NCI-H345 (cell line): Measurements from ENCODE around the gene BAHD1.

Source experiments
- DNase-seq: peaks from one replicate; lab custom pipeline; 2025; lab: John Stamatoyannopoulos, UW

BAHD1 gene

DNA sequence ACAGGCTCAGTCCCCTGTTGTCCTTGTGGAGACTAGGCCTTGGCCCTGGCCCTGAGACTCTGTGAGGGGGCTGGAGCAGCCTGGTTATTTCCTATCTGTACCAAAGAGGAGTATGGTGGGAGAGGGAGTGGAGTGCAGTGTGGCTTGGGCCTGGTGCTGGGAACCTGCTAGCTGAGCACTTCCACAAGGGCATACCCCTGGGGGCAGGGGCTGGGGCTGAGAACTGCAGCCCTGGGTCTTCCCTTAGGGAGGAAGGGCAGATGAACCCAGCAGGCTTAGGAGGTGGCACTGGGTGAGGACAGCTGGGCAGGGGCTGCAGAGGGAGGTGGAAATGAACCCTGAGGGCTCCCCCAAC lies 26.5 kb downstream of the BAHD1 start:
- DNase-seq = no peak

DNA sequence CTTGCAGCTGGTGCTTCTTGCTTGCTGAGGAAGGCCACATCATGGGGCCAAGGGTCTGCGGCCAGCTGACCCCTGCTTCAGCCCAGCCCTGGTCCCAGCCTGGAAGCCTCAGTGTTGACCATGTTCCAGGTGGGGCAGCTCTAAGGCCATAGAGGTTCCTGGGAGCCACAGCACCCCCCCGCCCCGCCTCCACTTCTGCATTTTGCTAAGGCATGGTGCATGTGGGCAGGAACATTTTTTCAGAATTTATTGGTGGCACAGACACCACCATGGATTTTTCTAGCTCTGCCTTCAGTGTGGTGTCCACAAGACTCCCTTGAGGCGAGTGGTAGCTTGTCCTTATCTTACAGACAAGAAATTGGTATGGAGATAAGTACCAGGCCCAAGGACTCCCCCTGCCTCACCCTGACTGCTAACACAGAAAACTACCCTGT lies 28.2 kb downstream of the BAHD1 start:
- DNase-seq = no peak

DNA sequence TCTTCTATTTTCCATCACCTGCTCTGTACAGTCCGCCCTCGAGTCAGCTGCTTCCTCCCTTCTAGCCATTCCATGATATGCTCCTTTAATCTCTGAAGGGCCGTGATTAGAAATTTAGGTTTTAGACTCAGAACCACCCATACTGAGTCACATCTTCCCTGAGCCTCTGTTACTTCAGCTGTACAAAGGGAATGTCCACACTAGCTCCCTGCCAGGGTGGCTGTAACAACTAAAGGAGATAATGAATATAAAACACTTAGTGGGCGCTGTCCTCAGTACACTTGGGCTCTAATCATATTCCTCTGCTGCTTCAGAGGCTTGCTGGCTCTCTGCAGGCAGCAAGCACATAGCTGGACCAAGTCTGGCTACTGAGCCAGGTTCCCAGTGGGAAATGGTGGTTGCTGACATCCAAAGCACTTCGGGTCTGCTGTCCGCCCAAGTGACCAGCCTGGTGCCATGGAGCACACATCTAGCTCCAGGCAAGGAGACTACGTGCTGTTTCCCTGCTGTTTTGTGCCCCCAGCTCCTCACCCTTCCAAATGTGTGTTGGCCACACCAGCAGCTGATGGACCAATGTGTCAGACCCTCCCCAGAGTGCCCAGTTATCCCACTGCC lies 29.1 kb downstream of the BAHD1 start:
- no peak for DNase-seq

DNA sequence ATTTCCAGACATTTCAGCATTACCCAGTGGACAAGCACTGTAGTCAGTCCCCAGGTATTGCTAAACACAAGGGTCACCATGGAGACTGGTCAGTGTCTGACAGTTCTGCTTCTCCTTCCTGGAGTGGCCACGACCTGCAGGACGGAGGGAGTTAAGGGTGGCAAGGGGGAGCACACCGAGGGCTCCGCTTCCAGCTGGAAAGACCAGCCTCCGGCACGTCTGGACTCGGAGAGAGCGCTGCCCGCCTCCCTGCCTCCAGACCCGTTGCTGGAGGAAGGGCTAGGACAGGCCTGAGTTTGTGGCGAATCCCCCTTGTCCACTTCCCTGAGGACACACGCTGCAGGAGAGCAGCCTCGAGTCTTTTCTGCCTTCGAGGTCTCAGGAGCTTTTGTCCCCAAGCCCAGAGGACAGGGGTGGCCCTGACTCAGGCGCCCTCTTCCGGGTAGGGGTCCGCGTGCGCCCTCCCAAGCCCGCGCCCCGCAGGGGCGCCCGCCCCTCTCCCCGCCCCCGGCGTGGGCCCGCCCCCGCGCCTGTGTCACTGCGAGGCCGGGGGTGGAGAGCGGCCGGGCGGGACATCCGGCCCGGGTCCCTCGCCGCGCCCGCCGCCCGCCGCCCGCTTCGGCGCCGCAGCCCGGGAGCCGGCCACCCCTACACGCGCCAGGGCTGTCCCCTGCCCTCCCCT lies 29.8 kb downstream of the BAHD1 start, which contains the start of gene CHST14:
Gene CHST14, plus strand, starts transcription at position 562 of the 682 bp plus-strand sequence. CDS start 230 bp downstream, outside the sequence.
- DNase-seq = peak; percentile 47

DNA sequence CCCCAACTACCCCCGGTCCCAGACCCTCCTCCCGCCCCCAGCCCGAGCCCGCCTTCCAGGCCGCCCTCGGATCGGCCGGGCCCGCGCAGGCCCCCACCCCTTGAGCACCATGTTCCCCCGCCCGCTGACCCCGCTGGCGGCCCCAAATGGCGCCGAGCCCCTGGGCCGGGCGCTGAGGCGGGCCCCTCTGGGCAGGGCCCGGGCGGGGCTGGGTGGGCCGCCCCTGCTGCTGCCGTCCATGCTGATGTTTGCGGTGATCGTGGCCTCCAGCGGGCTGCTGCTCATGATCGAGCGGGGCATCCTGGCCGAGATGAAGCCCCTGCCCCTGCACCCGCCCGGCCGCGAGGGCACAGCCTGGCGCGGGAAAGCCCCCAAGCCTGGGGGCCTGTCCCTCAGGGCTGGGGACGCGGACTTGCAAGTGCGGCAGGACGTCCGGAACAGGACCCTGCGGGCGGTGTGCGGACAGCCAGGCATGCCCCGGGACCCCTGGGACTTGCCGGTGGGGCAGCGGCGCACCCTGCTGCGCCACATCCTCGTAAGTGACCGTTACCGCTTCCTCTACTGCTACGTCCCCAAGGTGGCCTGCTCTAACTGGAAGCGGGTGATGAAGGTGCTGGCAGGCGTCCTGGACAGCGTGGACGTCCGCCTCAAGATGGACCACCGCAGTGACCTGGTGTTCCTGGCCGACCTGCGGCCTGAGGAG lies 30.5 kb downstream of the BAHD1 start:
- DNase-seq = no peak

DNA sequence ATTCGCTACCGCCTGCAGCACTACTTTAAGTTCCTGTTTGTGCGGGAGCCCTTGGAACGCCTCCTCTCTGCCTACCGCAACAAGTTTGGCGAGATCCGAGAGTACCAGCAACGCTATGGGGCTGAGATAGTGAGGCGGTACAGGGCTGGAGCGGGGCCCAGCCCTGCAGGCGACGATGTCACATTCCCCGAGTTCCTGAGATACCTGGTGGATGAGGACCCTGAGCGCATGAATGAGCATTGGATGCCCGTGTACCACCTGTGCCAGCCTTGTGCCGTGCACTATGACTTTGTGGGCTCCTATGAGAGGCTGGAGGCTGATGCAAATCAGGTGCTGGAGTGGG lies 31.0 kb downstream of the BAHD1 start:
- DNase-seq = no peak

DNA sequence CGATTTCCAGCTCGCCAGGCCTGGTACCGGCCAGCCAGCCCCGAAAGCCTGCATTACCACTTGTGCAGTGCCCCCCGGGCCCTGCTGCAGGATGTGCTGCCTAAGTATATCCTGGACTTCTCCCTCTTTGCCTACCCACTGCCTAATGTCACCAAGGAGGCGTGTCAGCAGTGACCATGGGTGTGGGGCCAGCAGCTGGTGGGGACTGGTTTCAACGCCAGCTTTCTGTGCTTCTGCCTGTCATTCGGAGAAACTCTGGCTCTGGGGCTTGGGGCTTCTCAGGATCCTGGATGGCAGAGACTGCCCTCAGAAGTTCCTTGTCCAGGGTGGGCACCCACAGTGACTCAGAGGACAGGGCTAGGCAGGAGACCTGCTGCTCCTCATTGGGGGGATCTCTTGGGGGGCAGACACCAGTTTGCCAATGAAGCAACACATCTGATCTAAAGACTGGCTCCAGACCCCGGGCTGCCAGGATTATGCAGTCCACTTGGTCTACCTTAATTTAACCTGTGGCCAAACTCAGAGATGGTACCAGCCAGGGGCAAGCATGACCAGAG lies 31.5 kb downstream of the BAHD1 start:
- DNase-seq = no peak

DNA sequence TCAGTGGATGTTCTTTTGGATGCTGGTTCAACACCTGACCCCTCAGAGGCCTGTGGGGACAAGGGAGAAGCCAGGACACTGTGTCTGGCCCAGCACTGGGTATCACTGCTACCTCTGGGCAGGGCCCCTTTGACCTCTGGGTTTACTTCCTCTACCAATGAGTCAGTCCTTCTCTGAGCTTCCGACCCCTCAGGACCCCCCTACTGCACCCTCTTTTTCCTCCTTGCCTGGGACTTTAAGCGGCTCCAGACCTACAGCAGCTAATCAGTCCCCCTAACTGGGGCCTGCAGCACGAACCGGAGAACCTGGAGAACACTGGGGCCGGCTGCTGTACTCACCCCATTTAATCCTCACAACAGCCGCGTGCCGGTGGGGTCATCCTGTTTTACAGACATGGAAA lies 33.8 kb downstream of the BAHD1 start:
- no peak for DNase-seq

DNA sequence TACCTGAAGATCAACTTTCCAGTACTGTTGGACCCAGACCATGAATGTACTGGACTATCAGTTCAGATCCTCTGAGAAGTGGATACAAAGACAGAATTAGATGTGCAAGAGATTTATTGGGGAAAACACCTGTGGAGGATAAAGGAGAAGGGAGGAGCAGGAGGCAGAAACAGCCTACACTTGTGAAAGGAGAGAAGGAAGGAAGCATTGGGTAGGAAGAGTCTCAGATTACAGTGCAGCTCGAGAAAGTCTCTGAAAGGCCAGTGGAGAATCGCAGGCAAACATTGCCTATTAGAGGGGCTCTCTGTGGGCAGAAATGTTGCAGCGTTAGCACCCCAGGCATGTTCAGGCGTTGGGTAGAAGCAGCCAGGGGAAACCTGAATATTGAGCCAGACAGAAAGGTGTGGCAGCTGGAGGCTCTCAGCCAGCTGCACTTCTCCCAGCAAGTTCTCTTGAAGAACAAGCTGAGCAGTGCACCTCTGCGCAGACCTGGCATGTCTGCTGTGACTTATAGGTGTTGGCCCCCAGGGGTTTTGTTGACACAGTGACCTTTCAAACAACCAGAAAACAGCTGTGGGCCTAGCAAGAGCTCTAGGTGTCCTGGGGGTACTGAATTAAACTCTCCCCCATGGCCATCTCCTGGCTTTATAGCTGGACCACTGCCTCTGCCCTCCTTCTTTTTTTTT lies 37.0 kb downstream of the BAHD1 start:
- no peak for DNase-seq

DNA sequence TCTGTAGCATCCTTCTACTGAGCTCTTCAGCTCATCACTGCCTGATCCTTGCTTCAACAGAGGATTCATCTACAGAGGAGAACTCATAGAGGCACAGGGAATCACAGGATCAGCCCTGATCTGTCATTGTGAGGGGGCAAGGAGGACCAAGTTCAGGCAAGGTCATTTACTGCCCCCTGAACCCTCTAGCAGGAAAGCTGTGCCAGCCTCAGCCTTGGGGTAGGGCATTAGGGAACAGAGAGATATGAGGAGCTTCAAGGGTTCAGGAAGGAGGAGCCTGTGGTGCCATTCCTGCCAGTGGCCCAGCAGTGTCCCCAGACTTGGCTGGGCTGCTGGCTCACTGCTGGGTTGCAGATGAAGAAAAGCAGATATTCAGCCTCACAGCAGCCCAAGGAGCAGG lies 38.3 kb downstream of the BAHD1 start:
- DNase-seq = no peak

DNA sequence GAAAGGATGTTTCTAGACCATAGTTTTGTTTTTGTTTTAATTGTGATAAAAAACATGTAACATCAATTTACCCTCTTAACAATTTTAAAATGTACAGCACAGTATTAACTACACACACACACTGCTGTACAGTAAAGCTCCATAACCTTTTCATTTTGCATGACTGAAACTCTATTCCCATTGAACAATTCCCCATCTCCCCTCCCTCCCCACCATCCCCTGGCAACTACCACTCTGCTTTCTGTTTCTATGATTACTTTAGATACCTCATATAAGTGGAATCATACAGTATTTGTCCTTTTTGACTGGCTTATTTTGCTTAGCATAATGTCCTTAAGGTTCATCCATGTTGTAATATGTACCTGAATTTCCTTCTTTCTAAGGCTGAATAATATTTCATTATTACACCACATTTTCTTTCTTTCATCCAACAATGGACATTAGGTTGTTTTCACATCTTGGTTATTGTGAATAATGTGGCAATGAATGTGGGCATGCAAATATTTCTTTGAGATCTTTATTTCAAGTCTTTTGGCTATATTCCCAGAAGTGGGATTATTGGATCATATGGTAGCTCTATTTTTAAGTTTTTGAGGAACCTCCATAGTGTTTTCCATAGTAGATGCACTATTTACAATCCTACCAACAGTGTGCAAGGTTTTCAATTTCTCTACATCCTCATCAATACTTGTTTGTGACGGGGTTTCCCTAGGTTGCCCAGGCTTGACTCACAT lies 40.8 kb downstream of the BAHD1 start:
- no peak for DNase-seq

DNA sequence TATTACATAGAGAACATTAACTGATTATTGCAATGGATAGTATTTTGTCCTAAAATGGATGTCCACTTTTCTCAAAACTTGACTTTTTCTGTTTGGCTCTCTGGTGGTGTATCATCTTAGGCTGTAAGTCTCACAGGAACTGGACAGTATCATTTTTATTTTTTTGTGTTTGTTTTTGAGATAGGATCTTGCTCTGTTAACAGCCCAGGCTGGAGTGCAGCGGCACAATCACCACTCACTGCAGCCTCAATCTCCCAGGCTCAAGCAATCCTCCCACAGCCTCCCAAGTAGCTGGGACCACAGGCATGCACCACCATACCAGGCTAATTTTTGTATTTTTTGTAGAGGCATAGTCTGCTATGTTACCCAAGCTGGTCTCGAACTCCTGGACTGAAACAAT lies 43.2 kb downstream of the BAHD1 start:
- no peak for DNase-seq

DNA sequence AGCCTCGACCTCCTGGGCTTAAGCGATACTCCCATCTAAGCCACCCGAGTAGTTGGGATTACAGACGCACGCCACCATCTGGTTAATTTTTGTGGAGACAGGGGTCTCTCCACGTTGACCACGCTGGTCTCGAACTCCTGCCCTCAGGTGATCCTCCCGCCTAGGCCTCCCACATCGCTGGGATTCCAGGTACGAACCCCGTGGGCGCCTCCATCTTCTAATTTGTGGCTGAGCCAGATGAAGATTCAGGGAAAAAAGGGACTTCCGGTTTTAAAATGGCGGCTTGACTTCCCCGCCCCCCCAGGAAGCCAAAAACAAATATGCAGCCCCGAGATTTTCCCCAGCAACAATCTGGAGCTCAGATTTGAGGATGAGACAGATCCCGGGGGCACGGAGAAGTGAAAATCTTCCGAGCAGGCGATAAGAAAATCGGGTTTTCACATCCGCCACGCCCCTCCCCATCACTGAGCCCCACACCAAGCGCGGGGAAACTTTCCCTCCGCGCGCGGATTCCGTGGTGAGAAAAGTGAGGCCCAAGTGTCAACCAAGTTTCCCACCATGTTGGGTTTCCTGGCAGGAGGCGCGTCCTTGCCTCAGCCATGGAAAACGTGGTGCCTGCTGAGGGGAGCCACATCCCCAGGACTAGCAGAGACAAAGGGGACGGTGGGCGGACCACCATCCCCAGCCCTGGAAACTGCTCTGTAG lies 45.5 kb downstream of the BAHD1 start:
- DNase-seq = no peak

DNA sequence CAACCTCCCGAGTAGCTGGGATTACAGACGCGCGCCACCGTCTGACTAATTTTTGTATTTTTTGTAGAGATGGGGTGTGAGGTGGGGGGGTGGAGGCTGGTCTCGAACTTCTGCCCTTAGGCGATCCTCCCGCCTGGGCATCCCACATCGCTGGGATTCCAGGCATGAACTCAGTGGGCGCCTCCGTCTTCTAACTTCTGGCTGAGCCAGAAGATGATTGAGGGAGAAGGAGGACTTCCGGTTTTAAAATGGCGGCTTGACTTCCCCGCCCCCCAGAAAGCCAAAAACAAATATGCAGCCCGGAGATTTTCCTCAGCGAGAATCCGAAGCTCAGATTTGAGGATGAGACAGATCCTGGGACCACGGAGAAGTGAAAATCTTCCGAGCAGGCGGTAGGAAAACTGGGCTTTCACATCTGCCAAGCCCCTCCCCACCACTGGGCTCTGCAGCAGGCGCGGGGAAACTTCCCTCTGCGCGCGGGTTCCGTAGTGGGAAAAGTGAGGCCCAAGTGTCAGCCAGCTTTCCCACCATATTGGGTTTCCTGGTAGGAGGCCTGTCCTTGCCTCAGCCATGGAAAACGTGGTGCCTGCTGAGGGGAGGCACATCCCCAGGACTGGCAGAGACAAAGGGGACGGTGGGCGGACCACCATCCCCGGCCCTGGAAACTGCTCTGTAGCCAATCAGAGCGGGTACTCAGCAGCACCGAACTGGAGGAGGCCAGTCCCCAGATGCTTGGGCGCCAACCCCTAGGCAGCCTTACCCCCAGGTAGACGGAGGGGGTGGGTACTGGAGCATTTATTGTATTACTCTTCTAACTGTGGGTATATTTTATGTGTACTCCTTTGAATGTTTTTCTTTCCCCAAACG lies 47.3 kb downstream of the BAHD1 start:
- DNase-seq = no peak

DNA sequence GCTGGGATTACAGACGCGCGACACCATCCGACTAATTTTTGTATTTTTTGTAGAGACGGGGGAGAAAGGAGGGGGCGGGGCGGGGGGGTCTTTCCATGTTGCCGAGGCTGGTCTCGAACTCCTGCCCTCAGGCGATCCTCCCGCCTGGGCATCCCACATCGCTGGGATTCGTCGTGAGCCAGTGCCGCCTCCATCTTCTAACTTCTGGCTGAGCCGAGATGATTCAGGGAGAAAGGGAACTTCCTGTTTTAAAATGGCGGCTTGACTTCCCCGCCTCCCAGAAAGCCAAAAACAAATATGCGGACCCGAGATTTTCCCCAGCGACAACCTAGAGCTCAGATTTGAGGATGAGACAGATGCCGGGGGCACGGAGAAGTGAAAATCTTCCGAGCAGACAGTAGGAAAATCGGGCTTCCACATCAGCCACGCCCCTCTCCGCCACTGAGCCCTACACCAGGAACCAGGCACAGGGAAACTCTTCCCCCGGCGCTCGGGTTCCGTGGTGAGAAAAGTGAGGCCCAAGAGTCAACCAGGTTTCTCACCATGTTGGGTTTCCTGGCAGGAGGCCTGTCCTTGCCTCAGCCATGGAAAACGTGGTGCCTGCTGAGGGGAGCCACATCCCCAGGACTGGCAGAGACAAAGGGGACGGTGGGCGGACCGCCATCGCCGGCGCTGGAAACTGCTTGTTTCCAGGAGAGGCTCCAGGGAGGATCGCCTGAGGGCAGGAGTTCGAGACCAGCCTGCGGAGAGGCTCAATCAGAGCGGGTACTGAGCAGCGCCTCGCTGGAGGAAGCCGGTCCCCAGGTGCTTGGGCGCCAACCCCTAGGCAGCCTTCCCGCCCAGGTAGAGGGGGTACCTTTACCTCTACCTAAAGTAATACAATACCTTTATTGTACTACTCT lies 48.8 kb downstream of the BAHD1 start:
- no peak for DNase-seq

DNA sequence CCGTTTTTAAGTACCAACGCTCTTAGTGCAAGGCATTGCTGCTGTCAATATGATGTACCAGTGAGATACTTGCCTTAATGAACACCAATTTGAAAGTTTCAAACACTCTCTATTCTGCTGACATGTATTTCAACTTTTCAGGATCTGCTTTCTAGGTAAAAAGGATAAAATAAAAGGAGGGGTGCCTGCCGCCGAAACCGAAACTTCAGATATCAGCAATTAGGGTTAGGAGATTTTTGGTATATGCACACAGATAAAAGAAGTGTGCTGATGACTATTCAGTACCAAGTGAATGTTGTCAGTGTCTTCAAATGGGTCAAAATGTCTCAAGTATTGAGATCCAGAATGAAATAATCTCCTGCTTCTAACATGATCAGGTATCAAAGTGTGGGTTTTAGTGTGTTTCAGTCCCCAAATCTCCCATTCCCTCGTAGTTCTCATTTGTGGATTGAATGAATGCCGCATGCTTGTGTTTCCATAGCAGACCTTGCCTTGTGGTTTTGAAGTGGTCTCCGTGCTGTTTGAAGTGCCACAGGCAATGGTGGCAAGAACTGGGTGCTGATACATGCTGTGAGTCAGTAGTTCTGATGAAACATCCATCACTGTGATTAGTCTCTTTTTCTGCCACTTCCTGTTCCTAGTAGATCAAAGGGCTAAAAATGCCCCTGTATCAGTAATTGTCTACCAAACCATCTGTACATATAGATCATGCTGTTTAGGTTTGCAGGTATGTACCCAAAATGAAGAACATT lies 52.5 kb downstream of the BAHD1 start:
- DNase-seq = no peak

DNA sequence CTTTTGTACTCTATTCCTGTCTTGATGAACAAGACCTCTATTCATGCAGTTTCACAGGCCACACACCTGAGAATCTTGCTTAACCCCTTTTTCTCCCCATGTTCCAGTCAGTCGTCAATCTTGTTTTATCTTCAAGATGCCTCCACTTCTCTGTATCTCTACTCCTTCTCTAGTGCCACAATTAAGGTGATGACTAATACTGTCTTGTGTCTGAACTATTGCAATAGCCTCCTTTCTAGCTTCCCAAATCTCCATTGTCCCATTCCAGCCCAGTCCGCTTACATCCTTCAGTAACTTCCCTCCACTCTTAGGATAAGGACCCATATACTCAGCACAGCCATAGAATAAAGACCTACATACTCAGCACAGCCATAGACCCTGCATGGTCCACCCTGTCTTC lies 54.8 kb downstream of the BAHD1 start:
- DNase-seq = no peak

DNA sequence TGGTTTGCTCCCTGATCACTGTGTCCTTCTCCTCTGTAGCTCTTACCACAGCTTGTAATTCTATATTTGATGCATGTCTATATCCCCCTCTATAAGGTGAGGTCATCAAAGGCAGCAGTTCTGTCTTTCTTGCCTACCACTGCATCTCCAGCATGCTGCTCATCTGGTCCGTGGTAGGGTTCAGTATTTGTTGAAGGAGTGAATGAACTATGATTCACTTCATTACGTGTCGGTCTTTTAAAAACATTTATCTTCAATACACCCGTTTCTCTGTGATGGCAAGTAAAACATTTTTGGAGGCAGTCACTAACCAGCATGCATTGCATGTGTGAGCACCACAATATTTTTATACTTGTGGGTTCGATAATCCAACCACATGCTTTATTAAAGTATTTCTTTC lies 57.7 kb downstream of the BAHD1 start:
- no peak for DNase-seq

DNA sequence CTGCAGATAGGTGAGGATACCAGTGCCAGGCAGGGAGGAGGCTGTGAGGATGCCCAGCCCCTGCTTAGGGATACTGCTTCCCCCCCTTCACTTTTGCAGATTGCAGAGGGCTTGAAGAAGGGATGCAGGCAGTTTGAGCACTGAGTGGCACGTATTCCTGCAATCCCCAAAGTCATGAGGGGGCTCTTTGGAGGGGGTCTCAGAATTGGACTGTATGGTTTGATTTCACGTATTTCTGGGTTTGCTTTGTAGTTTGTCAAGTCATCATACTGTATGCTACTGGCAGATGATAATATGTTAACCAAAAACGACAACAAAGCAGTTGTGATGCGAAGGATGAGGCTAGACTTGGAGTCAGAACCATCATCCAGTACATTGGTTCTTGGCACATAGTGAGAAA lies 58.1 kb downstream of the BAHD1 start:
- DNase-seq = no peak
